Fibroblast of the aortic adventitia (primary cell): ENCODE data around the gene XPO6. TPM values are rescaled to one million over a fixed set of nuclear protein-coding genes. Genes with fewer than 3 reads are reported as not detected.

ENCODE experiments used
- DNase-seq: peaks from one replicate; pipeline ENCODE4 v3.0.0-alpha.2; 2010; ENCODE audit warnings: low read depth
- H3K4me3 ChIP-seq: 2 replicates; pipeline ENCODE4 v1.5.1; 2011; ENCODE audit warnings: low read depth, mild to moderate bottlenecking, control low read depth, low read length, moderate library complexity
- total RNA-seq: library from RNA; depleted of rRNA; stranded (reverse); fragments of >200 nt; gene quantifications from 2 replicates; pipeline ENCODE4 v1.2.3, GENCODE V29; 2012; ENCODE audit warnings: low replicate concordance
- TF ChIP-seq, protein P1 (sequence below): IDR thresholded peaks from 2 replicates; pipeline ENCODE4 v1.5.1; 2011; ENCODE audit warnings: mild to moderate bottlenecking, low read length, control low read depth, inconsistent platforms; ENCODE audit not compliant: insufficient read depth

Gene XPO6
- total RNA-seq, 1 donor, result 112 TPM

- TF ChIP-seq, protein P1, sequence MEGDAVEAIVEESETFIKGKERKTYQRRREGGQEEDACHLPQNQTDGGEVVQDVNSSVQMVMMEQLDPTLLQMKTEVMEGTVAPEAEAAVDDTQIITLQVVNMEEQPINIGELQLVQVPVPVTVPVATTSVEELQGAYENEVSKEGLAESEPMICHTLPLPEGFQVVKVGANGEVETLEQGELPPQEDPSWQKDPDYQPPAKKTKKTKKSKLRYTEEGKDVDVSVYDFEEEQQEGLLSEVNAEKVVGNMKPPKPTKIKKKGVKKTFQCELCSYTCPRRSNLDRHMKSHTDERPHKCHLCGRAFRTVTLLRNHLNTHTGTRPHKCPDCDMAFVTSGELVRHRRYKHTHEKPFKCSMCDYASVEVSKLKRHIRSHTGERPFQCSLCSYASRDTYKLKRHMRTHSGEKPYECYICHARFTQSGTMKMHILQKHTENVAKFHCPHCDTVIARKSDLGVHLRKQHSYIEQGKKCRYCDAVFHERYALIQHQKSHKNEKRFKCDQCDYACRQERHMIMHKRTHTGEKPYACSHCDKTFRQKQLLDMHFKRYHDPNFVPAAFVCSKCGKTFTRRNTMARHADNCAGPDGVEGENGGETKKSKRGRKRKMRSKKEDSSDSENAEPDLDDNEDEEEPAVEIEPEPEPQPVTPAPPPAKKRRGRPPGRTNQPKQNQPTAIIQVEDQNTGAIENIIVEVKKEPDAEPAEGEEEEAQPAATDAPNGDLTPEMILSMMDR, result no peak
- no peak overlapping the region for H3K4me3 ChIP-seq
- DNase-seq, result no peak
Measured at GRCh38 chr16:28179354-28179753, 32.4 kb downstream of the XPO6 start.

GRCh38 chr16:28175715-28176114 lies 36.0 kb downstream of the XPO6 start:
- DNase-seq, result no peak
- H3K4me3 ChIP-seq, result no peak overlapping the region
- TF ChIP-seq, protein P1, result no peak

GRCh38 chr16:28172336-28172735 lies 39.4 kb downstream of the XPO6 start:
- TF ChIP-seq, protein P1, result no peak
- DNase-seq, result no peak
- H3K4me3 ChIP-seq, result no peak overlapping the region

- no peak for DNase-seq
- TF ChIP-seq, protein P1, result no peak
- no peak overlapping the region for H3K4me3 ChIP-seq
Measured at GRCh38 chr16:28171816-28172215, 39.9 kb downstream of the XPO6 start.

- DNase-seq, result no peak
- H3K4me3 ChIP-seq, result no peak overlapping the region
- TF ChIP-seq, protein P1, result no peak
Measured at GRCh38 chr16:28168991-28169554, 42.7 kb downstream of the XPO6 start.

DNA sequence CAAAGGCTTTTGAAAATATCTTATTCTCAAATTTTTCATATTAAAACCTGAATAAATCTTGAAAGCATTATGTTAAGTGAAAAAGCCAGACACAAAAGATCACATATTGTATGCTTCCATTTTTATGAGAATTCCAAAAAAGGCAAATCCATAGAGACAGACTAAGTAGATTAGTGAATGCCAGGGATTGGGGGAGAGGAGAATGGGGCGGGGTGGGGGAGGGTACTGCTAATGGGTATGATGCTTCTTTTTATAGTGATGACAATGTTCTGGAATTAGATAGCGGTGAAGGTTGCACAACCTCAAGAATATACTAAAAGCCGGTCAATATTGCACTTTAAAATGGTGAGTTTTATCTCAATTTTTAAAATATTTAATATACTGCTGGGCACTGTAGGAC lies 44.0 kb downstream of the XPO6 start:
- H3K4me3 ChIP-seq, result no peak overlapping the region
- TF ChIP-seq, protein P1, result no peak
- DNase-seq, result no peak

- TF ChIP-seq, protein P1, result no peak
- no peak overlapping the region for H3K4me3 ChIP-seq
- no peak for DNase-seq
Measured at GRCh38 chr16:28167221-28167620, 44.5 kb downstream of the XPO6 start.
